HG02759 (cell line): ENCODE results near the gene MBTD1.
A peak's percentile ranks its signal among the peaks of the same experiment; 100 is the strongest.
"Not testable (repeated sequence)": the region's sequence is repeated elsewhere in the genome, so short reads cannot be mapped to it uniquely, and the experiment has no call there.

ENCODE experiments used
- ATAC-seq: cut with Tn5 transposase; IDR thresholded peaks from one replicate; pipeline ENCODE4 v1.9.1; 2021; ENCODE audit warnings: mild to moderate bottlenecking, moderate library complexity; ENCODE audit not compliant: unreplicated experiment

The MBTD1 gene

GRCh38 chr17:51191895-51192294 lies 68.0 kb downstream of the MBTD1 start:
- ATAC-seq, result no peak

GRCh38 chr17:51189628-51190027 lies 70.2 kb downstream of the MBTD1 start:
- ATAC-seq, result no peak

GRCh38 chr17:51189162-51189561 lies 70.7 kb downstream of the MBTD1 start:
- ATAC-seq, result no peak

DNA sequence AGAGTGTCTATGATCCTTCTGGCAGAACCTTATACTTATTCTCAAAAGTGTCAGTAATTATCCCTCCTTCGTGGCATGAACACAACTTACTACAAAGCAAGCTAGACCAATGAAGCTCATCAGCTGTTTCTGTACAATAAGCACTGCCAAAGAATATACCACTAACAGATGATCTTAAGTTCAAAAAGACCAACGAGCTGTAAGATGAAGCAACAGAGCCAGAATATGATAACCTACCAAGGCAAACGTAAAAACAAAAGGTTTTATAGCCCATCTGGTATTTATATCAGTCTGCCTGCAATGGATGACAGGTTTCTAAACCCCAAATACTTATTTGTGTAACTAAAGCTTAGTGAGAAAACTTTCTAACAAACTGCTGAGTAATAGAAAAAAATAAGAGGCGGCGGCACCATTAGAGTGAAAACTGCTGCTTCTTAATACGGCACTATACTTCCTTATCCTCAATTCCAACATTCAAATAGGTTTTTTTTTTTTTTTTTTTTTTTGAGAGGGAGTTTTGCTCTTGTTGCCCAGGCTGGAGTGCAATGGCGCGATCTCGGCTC lies 71.5 kb downstream of the MBTD1 start:
- no peak for ATAC-seq

- no peak for ATAC-seq
These were observed 74.0 kb downstream of the MBTD1 start for GRCh38 chr17:51185763-51186332.

- ATAC-seq, result no peak
These were observed 75.7 kb downstream of the MBTD1 start for GRCh38 chr17:51184124-51184523.

DNA sequence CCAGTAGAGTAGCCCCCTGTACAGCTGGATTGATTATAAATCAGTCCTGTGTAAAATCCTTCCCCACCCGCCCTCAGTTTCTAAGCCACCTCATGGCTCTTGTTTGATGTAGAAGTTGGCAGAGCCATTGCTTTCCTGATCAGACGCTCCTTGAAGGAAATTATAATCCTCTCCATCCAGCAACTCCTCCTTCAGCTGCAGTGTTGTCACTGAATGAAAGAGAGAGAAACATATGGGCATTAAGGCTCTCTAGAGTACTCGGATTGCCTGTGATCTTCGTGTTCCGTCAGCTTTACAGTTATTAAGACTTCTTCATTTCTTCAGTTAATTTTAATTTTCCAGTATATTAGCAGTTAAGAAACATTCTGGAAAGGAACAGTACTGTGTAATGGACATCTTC lies 79.4 kb downstream of the MBTD1 start:
- no peak for ATAC-seq

DNA sequence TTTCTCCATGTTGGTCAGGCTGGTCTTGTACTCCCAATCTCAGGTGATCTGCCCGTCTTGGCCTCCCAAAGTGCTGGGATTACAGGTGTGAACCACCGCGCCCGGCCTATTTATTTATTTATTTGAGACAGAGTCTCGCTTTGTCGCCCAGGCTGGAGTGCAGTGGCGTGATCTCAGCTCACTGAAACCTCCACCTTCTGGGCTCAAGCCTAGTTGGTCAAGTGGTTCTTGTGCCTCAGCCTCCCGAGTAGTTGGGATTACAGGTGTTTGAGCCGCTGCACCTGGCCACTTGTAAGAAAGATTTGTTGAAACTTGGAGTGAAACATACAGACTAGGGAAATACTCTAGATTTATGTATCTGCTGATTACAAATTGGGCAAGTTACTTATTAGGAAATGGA lies 87.8 kb downstream of the MBTD1 start:
- ATAC-seq, result not testable (repeated sequence)

DNA sequence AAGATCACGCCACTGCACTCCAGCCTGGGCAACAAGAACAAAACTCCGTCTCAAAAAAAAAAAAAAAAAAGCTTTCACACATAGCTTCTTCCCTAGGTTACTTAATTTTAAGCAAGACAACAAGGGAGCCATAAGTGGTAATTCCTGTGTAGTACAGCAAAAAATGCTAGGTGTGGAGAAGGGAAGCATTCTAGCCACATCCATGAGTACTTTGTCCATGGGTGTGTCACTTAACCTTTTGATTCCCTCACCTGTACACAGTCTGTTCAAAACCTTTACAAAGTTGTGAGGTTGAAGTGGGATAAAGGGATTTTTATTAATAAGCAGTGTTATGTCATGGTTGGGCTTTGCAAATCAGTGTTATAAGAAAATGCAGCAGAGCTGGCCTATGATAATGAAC lies 89.1 kb downstream of the MBTD1 start:
- no peak for ATAC-seq

DNA sequence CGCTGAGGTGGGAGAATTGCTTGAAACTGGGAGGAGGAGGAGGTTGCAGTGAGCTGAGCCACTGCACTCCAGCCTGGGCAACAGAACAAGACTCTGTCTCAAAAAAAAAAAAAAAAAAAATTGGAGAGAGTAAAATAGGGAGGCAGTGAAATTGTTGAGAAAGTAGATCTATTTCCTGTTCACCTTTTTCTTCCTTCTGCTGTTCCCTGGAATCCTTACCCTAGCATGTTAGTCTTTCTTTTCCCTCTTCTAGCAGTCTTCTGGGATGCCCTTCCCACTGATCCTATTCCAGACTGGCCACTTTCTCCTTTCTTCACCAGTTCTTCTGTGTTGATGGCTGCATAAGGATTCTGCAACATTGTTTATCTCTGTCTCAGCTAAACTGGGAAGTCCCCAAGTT lies 90.5 kb downstream of the MBTD1 start:
- ATAC-seq, result no peak

GRCh38 chr17:51166987-51167931 lies 92.6 kb downstream of the MBTD1 start:
- peak; percentile 51 for ATAC-seq

- ATAC-seq, result peak; percentile 90
These were observed 93.5 kb downstream of the MBTD1 start, which contains the start of gene NME2 for GRCh38 chr17:51166198-51166986. Gene NME2 (plus strand): TSS chr17:51166411. CDS start chr17:51166831, 420 bp downstream.

GRCh38 chr17:51165680-51166197 lies 94.1 kb downstream of the MBTD1 start:
- no peak for ATAC-seq

DNA sequence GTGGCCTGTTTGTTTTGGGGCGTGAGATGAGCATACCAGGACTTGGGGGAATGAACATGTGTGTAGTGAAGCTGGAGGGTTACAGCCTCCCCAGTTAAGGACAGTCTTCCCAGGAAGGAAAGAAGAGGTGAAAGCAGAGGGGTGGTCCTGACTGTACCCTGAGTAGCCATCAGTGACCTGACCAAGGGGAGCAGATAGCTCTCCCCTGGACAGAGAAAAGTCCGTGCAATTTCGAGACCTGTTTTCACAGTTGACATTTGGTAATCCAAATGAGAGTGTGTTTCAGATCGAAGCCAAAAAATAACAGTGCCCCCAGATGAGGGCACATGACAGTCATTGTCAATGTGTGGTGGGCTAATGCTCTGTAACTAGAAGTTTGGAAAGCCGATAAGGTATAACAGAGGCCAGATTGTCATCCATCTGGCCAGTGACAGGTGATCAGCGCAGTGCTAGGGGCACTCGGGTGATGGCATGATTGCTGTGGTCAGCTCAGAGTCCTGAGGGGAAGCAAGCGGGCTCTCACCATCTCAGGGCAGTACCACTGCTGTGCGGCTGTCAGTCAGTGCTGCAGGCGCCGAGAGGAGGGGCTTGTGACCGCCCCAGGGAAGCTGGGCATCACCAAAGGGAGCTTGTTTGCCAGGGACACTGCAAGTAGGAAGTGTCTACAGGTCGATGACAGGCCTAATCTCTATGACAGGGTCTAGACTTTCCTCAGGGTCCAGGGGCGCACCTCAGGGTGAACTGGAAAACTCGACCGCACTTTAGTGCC lies 94.8 kb downstream of the MBTD1 start:
- no peak for ATAC-seq

DNA sequence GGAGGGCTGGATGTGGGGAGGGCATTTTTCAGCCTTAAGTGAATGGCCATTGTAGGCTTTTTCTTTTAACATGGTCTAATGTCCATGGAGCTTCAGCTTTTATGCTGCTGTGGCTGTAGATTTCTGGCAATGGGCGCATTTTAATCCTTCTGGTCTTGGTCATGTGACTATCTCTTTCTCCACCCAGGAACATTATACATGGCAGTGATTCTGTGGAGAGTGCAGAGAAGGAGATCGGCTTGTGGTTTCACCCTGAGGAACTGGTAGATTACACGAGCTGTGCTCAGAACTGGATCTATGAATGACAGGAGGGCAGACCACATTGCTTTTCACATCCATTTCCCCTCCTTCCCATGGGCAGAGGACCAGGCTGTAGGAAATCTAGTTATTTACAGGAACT lies 98.3 kb downstream of the MBTD1 start:
- ATAC-seq, result no peak

DNA sequence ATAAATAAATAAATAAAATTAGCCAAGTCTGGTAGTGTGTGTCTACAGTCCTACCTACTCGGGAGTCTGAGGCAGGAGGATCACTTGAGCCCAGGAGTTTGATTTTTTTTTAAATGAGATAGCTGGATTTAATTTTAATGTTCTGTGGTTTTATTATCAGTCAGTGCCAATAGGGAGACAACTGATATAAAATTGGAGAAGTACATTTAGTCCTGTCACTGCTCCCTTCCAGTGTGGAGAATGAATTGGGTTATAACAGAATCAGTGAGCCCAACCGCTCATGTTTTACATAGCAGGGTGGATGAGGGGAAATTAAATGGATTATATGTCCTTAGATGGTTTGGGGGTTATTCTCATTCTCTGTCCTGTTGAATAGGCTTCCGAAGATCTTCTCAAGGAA lies 100.2 kb downstream of the MBTD1 start:
- ATAC-seq, result no peak

GRCh38 chr17:51155416-51155815 lies 104.4 kb downstream of the MBTD1 start:
- ATAC-seq, result no peak

DNA sequence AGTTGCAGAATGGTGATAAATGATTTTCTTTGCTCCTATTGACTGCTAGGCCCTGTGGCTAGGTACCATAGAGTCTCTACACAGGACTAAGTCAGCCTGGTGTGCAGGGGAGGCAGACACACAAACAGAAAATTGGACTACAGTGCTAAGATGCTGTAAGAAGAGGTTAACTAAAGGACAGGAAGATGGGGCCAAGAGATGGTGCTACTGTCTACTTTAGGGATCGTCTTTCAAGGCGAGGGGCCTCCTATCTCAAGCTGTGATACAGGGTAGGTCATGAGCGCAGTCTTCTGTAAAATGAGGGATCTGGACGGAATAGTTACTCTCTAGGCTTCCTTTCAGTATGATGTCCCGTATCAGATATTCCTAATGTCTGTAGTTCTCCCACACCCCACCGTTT lies 105.7 kb downstream of the MBTD1 start:
- peak; percentile 0 for ATAC-seq

- peak; percentile 92 for ATAC-seq
These were observed 106.4 kb downstream of the MBTD1 start, which contains the start of gene NME1 for GRCh38 chr17:51153210-51154072. Gene NME1 (plus strand): TSS chr17:51153559. CDS start chr17:51155655, 2,096 bp downstream.
